Muscle layer of colon (tissue), 2 donors: ENCODE results near the gene IL1RAPL1.

ENCODE experiments used
- H3K27ac ChIP-seq: one replicate; pipeline ENCODE4 v1.7.0; 2013; ENCODE audit warnings: low read depth, mild to moderate bottlenecking, low read length, moderate library complexity
- H3K27me3 ChIP-seq, 2 donors: one replicate each; pipeline ENCODE4 v1.7.0; 2013; ENCODE audit warnings: low read length in 2 of 2, mild to moderate bottlenecking in 2 of 2; ENCODE audit not compliant: insufficient read depth in 2 of 2, control insufficient read depth in 1 of 2
- H3K36me3 ChIP-seq: one replicate; pipeline ENCODE4 v1.7.0; 2013; ENCODE audit warnings: mild to moderate bottlenecking, low read length; ENCODE audit not compliant: insufficient read depth
- H3K4me1 ChIP-seq: one replicate; pipeline ENCODE4 v1.7.0; 2013; ENCODE audit warnings: mild to moderate bottlenecking, low read length; ENCODE audit not compliant: insufficient read depth
- H3K4me3 ChIP-seq, 2 donors: one replicate each; pipeline ENCODE4 v1.7.0; 2013; ENCODE audit warnings: low read length in 2 of 2, low read depth in 1 of 2, mild to moderate bottlenecking in 1 of 2, moderate library complexity in 1 of 2
- H3K9ac ChIP-seq: one replicate; pipeline ENCODE4 v1.7.0; 2013; ENCODE audit warnings: low read length
- H3K9me3 ChIP-seq: one replicate; pipeline ENCODE4 v1.7.0; 2013; ENCODE audit warnings: mild to moderate bottlenecking, low read length
- donor health status: abdominal sarcoma.
- donor health status: Adenocarcinoma of cecum.

Gene IL1RAPL1

DNA sequence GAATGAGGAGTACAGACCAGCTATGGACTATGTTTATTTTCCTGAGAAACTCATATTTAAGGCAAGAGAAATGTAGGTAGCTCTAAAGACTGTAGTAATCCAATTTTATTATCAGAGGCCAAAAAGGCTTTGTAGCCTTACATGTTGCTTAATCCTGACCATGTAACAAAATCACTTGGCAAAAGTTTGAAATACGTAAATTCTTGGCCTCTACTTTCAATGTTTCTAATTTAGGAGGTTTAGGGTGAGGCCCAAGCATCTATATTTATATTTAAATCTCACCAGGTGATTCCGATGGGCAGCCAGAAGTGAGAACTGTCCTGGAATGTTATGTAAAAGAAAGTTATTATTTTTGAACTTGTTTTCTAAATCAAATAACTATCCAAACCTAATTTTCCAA, 289.7 kb downstream of the IL1RAPL1 start:
- Histone ChIP-seq H3K9ac (no peak overlapping the region), H3K4me1 (no peaks in the 10 kb centered on the region), H3K9me3 (no peaks in the 10 kb centered on the region), H3K27me3 (no peaks in the 10 kb centered on the region), H3K27ac (no peak overlapping the region), H3K36me3 (no peaks in the 10 kb centered on the region), H3K4me3 (no peak overlapping the region)

DNA sequence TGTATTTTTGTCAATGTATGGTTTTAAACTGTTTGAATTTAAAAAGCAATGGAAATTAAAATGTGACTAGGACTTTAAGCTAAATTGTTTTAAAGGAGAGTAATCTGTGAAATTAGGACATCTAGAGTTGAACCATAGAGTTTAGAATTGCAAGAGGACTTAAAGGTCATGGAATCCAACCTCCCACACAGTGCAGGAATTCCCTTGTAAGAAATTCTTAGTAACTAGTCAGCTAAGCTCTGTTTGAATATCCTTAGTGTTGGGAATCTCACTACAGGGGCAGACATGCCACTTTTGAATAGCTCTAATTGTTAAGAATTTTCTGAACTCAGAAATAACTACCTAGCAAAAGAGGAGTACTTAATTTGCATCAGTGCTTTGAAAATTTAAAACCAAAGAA, 292.9 kb downstream of the IL1RAPL1 start:
- Histone ChIP-seq H3K4me1 (no peaks in the 10 kb centered on the region), H3K4me3 (no peak overlapping the region), H3K27ac (no peak overlapping the region), H3K27me3 (no peaks in the 10 kb centered on the region), H3K9me3 (no peaks in the 10 kb centered on the region), H3K36me3 (no peaks in the 10 kb centered on the region), H3K9ac (no peak overlapping the region)

GRCh38 chrX:28884823-28885222, 297.6 kb downstream of the IL1RAPL1 start:
- H3K4me1 ChIP-seq, result no peaks in the 10 kb centered on the region
- no peaks in the 10 kb centered on the region for H3K27me3 ChIP-seq
- H3K9ac ChIP-seq, result no peak overlapping the region
- no peaks in the 10 kb centered on the region for H3K36me3 ChIP-seq
- no peak overlapping the region for H3K4me3 ChIP-seq
- no peaks in the 10 kb centered on the region for H3K9me3 ChIP-seq
- H3K27ac ChIP-seq, result no peak overlapping the region

GRCh38 chrX:28888416-28888815, 301.2 kb downstream of the IL1RAPL1 start:
- H3K4me1 ChIP-seq, result no peaks in the 10 kb centered on the region
- H3K36me3 ChIP-seq, result no peaks in the 10 kb centered on the region
- no peak overlapping the region for H3K4me3 ChIP-seq
- H3K9ac ChIP-seq, result no peak overlapping the region
- H3K9me3 ChIP-seq, result no peaks in the 10 kb centered on the region
- H3K27ac ChIP-seq, result no peak overlapping the region
- no peaks in the 10 kb centered on the region for H3K27me3 ChIP-seq

GRCh38 chrX:28889591-28890090, 302.4 kb downstream of the IL1RAPL1 start:
- Histone ChIP-seq H3K9me3 (no peaks in the 10 kb centered on the region), H3K9ac (no peak overlapping the region), H3K36me3 (no peaks in the 10 kb centered on the region), H3K27me3 (no peaks in the 10 kb centered on the region), H3K27ac (no peak overlapping the region), H3K4me3 (no peak overlapping the region), H3K4me1 (no peaks in the 10 kb centered on the region)

DNA sequence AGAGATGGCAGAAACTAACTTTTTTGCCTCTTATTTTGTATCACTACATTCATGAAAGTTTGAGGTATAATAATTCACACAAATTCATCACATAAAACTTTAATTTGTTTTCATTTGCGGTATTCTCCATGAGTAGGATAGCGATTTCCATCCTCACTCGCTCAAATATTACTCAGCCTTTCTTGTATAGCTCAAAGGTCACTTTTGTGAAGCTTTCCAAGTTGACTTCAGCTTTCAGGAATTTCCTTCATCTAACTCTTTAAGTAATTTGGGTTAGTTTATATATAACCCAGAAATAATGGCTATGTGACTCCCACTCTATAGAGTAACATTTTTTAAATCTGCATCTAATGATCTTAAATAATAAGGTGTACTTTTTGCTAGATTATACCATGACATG, 314.4 kb downstream of the IL1RAPL1 start:
- Histone ChIP-seq H3K36me3 (no peaks in the 10 kb centered on the region), H3K4me3 (no peak overlapping the region), H3K4me1 (no peaks in the 10 kb centered on the region), H3K9ac (no peak overlapping the region), H3K27ac (no peak overlapping the region), H3K27me3 (no peaks in the 10 kb centered on the region), H3K9me3 (no peaks in the 10 kb centered on the region)

DNA sequence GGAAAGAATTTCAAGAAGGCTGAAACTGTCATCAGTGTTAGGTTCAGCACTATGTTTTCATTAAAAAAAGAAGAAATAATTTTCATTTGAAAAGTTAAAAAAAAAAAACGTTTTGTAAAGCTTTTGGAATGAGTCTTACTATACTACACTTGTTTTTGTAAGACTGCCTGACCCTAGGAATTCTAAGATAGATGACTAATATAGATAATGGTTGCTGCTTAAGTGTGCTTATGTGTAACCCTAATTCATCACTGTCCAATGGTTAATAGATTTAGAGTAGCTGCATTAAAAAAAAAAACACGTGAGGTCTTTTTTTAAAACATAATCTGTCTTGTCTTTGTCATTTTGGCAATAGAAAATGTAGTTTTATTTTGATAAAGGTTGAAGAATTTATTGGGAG, 323.2 kb downstream of the IL1RAPL1 start:
- H3K9ac ChIP-seq, result no peak overlapping the region

DNA sequence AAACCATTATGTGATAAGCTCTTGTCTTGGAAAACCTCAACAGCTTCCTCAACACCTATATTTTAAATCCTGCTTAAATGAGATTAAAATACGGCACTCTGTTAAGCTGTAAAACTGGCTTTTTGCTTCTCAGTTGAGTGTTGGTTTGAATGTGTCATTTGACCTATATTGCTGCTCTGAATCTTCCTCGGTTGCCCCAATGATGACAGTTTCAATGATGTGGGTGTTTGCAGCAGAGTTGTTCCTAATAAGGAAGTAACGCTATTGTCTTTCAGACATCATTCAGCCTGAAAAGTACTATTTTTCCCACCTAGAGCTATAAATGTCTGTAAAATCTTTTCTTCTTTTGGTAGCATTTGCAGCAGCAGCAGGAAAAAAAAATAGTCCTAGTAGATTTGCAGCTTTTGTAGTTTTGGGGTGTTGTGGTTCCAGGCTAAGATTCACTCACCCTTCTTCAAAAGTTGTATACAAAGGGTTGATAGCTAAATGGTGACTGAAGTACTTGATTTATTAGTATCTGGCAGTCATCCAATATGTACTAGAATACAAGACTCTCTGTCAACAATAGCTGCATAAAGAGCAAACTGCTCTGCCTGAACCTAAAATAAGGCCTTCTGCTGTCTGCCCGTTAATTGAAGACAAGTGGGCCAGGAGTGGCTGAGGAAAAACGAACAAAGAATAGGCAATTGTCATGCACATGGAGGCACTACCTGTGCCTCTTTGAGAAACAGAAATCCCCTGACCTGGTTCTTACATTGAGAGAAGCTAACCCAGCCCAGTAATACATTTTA, 333.1 kb downstream of the IL1RAPL1 start:
- no peak overlapping the region for H3K27ac ChIP-seq

More for the DNA sequence above, 323.2 kb downstream of the IL1RAPL1 start:
- Histone ChIP-seq H3K27me3 (no peaks in the 10 kb centered on the region), H3K36me3 (no peaks in the 10 kb centered on the region), H3K4me1 (no peaks in the 10 kb centered on the region), H3K27ac (no peak overlapping the region), H3K4me3 (no peak overlapping the region), H3K9me3 (no peaks in the 10 kb centered on the region)

GRCh38 chrX:28922106-28922505, 334.9 kb downstream of the IL1RAPL1 start:
- Histone ChIP-seq H3K9ac (no peak overlapping the region), H3K4me3 (no peak overlapping the region), H3K27ac (no peak overlapping the region), H3K36me3 (no peaks in the 10 kb centered on the region), H3K27me3 (no peaks in the 10 kb centered on the region), H3K4me1 (no peaks in the 10 kb centered on the region), H3K9me3 (no peaks in the 10 kb centered on the region)

More for the DNA sequence above, 333.1 kb downstream of the IL1RAPL1 start:
- Histone ChIP-seq H3K4me1 (no peaks in the 10 kb centered on the region), H3K9me3 (no peaks in the 10 kb centered on the region), H3K27me3 (no peaks in the 10 kb centered on the region), H3K9ac (no peak overlapping the region), H3K4me3 (no peak overlapping the region), H3K36me3 (no peaks in the 10 kb centered on the region)

GRCh38 chrX:28946846-28947245, 359.6 kb downstream of the IL1RAPL1 start:
- no peaks in the 10 kb centered on the region for H3K4me1 ChIP-seq
- H3K9me3 ChIP-seq, result no peaks in the 10 kb centered on the region
- H3K27ac ChIP-seq, result no peak overlapping the region
- H3K36me3 ChIP-seq, result no peaks in the 10 kb centered on the region
- no peaks in the 10 kb centered on the region for H3K27me3 ChIP-seq
- H3K9ac ChIP-seq, result no peak overlapping the region
- H3K4me3 ChIP-seq, result no peak overlapping the region

DNA sequence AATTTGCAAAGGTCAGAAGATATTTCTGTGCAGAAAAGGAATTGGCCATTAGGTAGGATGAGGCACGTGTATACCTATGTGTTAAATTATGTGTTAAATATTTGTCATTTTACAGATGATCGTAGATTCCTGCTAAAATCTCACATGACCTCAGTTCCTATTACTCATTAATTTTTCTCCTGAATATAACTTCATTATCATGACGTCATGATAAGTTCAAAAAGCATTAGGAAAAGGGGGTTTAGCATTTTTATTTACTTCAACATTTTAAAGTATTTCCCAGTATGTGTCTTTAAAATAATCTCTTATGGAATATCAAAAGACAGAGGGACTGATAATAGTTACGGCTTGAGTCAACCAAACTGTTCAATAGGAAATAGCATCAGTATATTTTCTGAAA, 372.8 kb downstream of the IL1RAPL1 start:
- no peak overlapping the region for H3K9ac ChIP-seq
- H3K36me3 ChIP-seq, result no peaks in the 10 kb centered on the region
- no peaks in the 10 kb centered on the region for H3K27me3 ChIP-seq
- no peak overlapping the region for H3K4me3 ChIP-seq
- H3K27ac ChIP-seq, result no peak overlapping the region
- no peaks in the 10 kb centered on the region for H3K9me3 ChIP-seq
- no peaks in the 10 kb centered on the region for H3K4me1 ChIP-seq

- no peaks in the 10 kb centered on the region for H3K36me3 ChIP-seq
- no peaks in the 10 kb centered on the region for H3K9me3 ChIP-seq
- no peaks in the 10 kb centered on the region for H3K4me1 ChIP-seq
- H3K27me3 ChIP-seq, result no peaks in the 10 kb centered on the region
- no peak overlapping the region for H3K9ac ChIP-seq
- no peak overlapping the region for H3K27ac ChIP-seq
- no peak overlapping the region for H3K4me3 ChIP-seq
Measured at GRCh38 chrX:28966331-28966730, 379.1 kb downstream of the IL1RAPL1 start.
